Measurements from ENCODE around the gene MKLN1. TPM values are rescaled to one million over a fixed set of nuclear protein-coding genes. Genes with fewer than 3 reads are reported as not detected.

MKLN1 gene
- total RNA-seq, 1 experiment from 2014 or later: 34.3 TPM

GRCh38 chr7:131449373-131449902 lies 121.8 kb downstream of the MKLN1 start:
- H3T11ph ChIP-seq (ENCODE audit: low read length): no peak overlapping the region
- no peak overlapping the region for H2BK15ac ChIP-seq (ENCODE audit: low read depth, low read length)
- H3K27ac ChIP-seq (ENCODE audit: insufficient read length, low read depth, low read length): no peak overlapping the region
- no peak for DNase-seq
- H3K9me3 ChIP-seq (ENCODE audit: control insufficient read depth, low read depth, low read length): no peaks in the 10 kb centered on the region
- H4K5ac ChIP-seq (ENCODE audit: insufficient read length, low read depth, low read length): no peak overlapping the region
- no peaks in the 10 kb centered on the region for H4K20me1 ChIP-seq (ENCODE audit: control insufficient read depth, insufficient read depth, insufficient read length)
- Mint-ChIP-seq H3K27ac (peak overlapping the region in 2 of 3 experiments; percentile 21 to 92; a peak in 3 of 7 replicates), H3K36me3 (ENCODE audit: insufficient read depth in 1 of 3, low read depth in 3 of 3) (peaks cover 0 to 7% (median 0%) of the 10 kb centered on the region in 3 experiments; a peak in 3 of 7 replicates), H3K27me3 (ENCODE audit: low read depth) (no peaks in the 10 kb centered on the region), H3K4me1 (peaks cover 0 to 9% of the 10 kb centered on the region in 2 experiments; a peak in 2 of 4 replicates), H3K9me3 (no peaks in the 10 kb centered on the region), H3K4me3 (no peak overlapping the region)
- H3K4ac ChIP-seq (ENCODE audit: low read depth, low read length): no peak overlapping the region
- TF ChIP-seq CTCF (conservative IDR thresholded peaks at IDR 0.05): no peak
- H3K18ac ChIP-seq (ENCODE audit: insufficient read length, low read depth, low read length): no peak overlapping the region
- no peaks in the 10 kb centered on the region for H3K79me2 ChIP-seq (ENCODE audit: insufficient read depth, low read length)
- H3K23ac ChIP-seq (ENCODE audit: insufficient read length, low read depth, low read length): no peak overlapping the region
- no CpG with 5 or more reads among the region's 2 CpGs for WGBS (ENCODE audit: extremely low coverage, insufficient read length, low lambda C conversion rate)
- no peak overlapping the region for H2BK12ac ChIP-seq (ENCODE audit: insufficient read length, low read depth, low read length)
- no peak overlapping the region for H2BK5ac ChIP-seq (ENCODE audit: insufficient read length, low read length)
- no peaks in the 10 kb centered on the region for H3K27me3 ChIP-seq (ENCODE audit: insufficient read depth, low read length)
- H2AFZ ChIP-seq (ENCODE audit: low read length): no peak overlapping the region
- H4K91ac ChIP-seq (ENCODE audit: insufficient read length, low read depth, low read length): no peak overlapping the region
- no peak overlapping the region for H2AK5ac ChIP-seq (ENCODE audit: insufficient read length, low read length)
- no peak overlapping the region for H3K56ac ChIP-seq (ENCODE audit: insufficient read length, low read depth, low read length)
- H3K9ac ChIP-seq (ENCODE audit: extremely low read depth, insufficient read length, low read length): no peak overlapping the region
- H3K14ac ChIP-seq (ENCODE audit: insufficient read depth, low read length): no peak overlapping the region
- no peaks in the 10 kb centered on the region for H3K23me2 ChIP-seq (ENCODE audit: insufficient read length, low read depth, low read length, poor library complexity, severe bottlenecking)
- H4K8ac ChIP-seq (replicated peaks; ENCODE audit: insufficient read length, low read depth, low read length): no peak overlapping the region
- H3K4me1 ChIP-seq (ENCODE audit: insufficient read depth, low read length): no peaks in the 10 kb centered on the region
- H3K79me1 ChIP-seq (ENCODE audit: insufficient read depth, low read depth, low read length, poor library complexity, severe bottlenecking): no peaks in the 10 kb centered on the region
- no peak overlapping the region for H2BK20ac ChIP-seq (ENCODE audit: low read depth, low read length, poor library complexity, severe bottlenecking)
- H2BK120ac ChIP-seq (ENCODE audit: low read depth, low read length, poor library complexity, severe bottlenecking): no peak overlapping the region
- H3K4me2 ChIP-seq (ENCODE audit: insufficient read depth, insufficient read length, low read length): no peak overlapping the region
